Stomach (tissue), 4 donors: ENCODE results near the gene DPP6.
"Not testable (repeated sequence)": the region's sequence is repeated elsewhere in the genome, so short reads cannot be mapped to it uniquely, and the experiment has no call there.

ENCODE experiments used
- POLR2A ChIP-seq, 4 donors: fragments of 450-650 bp; IDR thresholded peaks; one replicate each; pipeline ENCODE4 v1.6.1; 2016; ENCODE audit warnings: antibody characterized with exemption in 4 of 4, control low read depth in 2 of 4, mild to moderate bottlenecking in 1 of 4, moderate library complexity in 1 of 4
- POLR2AphosphoS5 ChIP-seq, 3 donors: sonication (generic); formaldehyde crosslinking; IDR thresholded peaks; one replicate each; pipeline ENCODE4 v1.6.1; 2016; ENCODE audit warnings: antibody characterized with exemption in 3 of 3
- TF ChIP-seq, protein P1 (sequence below), 7 experiments: fragments of 450-650 bp in 4 of 7; fragments of 200-600 bp in 3 of 7; sonication (generic) in 3 of 7; IDR thresholded peaks; one replicate each; pipeline ENCODE4 v1.5.1; 2016 to 2019; ENCODE audit warnings: antibody characterized with exemption in 7 of 7, control low read depth in 2 of 7, mild to moderate bottlenecking in 1 of 7

DNA sequence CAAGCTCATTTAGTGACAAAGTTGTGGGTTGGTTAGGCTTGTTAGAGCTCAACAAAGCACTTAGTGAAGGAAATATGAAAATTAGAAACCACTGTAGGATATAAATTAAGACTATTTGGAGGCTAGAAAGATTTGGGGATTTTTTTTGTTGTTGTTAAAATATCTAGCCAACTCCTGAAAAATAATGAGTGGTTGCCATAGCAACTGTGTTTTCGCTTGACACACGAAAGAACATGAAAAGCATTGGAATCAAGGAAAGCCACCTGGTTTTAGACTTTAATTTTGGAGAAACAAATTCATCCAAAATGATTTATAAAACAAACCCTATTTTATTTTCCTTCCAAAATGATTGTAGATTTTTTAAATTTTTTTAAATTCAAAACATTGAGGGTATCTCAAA lies 26.3 kb downstream of the DPP6 start:
- TF ChIP-seq, protein P1, sequence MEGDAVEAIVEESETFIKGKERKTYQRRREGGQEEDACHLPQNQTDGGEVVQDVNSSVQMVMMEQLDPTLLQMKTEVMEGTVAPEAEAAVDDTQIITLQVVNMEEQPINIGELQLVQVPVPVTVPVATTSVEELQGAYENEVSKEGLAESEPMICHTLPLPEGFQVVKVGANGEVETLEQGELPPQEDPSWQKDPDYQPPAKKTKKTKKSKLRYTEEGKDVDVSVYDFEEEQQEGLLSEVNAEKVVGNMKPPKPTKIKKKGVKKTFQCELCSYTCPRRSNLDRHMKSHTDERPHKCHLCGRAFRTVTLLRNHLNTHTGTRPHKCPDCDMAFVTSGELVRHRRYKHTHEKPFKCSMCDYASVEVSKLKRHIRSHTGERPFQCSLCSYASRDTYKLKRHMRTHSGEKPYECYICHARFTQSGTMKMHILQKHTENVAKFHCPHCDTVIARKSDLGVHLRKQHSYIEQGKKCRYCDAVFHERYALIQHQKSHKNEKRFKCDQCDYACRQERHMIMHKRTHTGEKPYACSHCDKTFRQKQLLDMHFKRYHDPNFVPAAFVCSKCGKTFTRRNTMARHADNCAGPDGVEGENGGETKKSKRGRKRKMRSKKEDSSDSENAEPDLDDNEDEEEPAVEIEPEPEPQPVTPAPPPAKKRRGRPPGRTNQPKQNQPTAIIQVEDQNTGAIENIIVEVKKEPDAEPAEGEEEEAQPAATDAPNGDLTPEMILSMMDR (IDR thresholded peaks at IDR 0.05): not testable (repeated sequence)
- TF ChIP-seq POLR2AphosphoS5, POLR2A (IDR thresholded peaks at IDR 0.05): not testable (repeated sequence)
